H9 (cell line): ENCODE data around the gene TMBIM6. TPM values are rescaled to one million over a fixed set of nuclear protein-coding genes. Genes with fewer than 3 reads are reported as not detected.

Experiments
- DNase-seq: peaks from one replicate; pipeline ENCODE4 v3.0.0-alpha.2; 2017
- H2AFZ ChIP-seq: one replicate; pipeline ENCODE4 v1.6.1; 2013; ENCODE audit warnings: mild to moderate bottlenecking, low read length, control low read depth, moderate library complexity
- H2AK5ac ChIP-seq: 2 replicates; pipeline ENCODE4 v1.6.1; 2013; ENCODE audit warnings: low read length, control low read depth, mixed read lengths; ENCODE audit not compliant: insufficient read length
- H2BK120ac ChIP-seq: one replicate; pipeline ENCODE4 v1.6.1; 2013; ENCODE audit warnings: low read depth, mild to moderate bottlenecking, low read length, control low read depth, inconsistent platforms; ENCODE audit not compliant: poor library complexity, severe bottlenecking
- H2BK12ac ChIP-seq: 2 replicates; pipeline ENCODE4 v1.6.1; 2013; ENCODE audit warnings: low read length, control low read depth, mixed read lengths, low read depth; ENCODE audit not compliant: insufficient read length
- H2BK15ac ChIP-seq: 2 replicates; pipeline ENCODE4 v1.6.1; 2013; ENCODE audit warnings: low read depth, low read length, control low read depth
- H2BK20ac ChIP-seq: one replicate; pipeline ENCODE4 v1.6.1; 2013; ENCODE audit warnings: low read depth, mild to moderate bottlenecking, low read length, control low read depth, inconsistent platforms; ENCODE audit not compliant: poor library complexity, severe bottlenecking
- H2BK5ac ChIP-seq: 2 replicates; pipeline ENCODE4 v1.6.1; 2013; ENCODE audit warnings: low read length, control low read depth, mixed read lengths; ENCODE audit not compliant: insufficient read length
- H3K14ac ChIP-seq: 2 replicates; pipeline ENCODE4 v1.6.1; 2013; ENCODE audit warnings: low read length, control low read depth; ENCODE audit not compliant: insufficient read depth
- H3K18ac ChIP-seq: 2 replicates; pipeline ENCODE4 v1.6.1; 2013; ENCODE audit warnings: low read depth, mild to moderate bottlenecking, mixed read lengths, low read length, control low read depth; ENCODE audit not compliant: insufficient read length
- H3K23ac ChIP-seq: 2 replicates; pipeline ENCODE4 v1.6.1; 2013; ENCODE audit warnings: low read length, control low read depth, mixed read lengths, low read depth; ENCODE audit not compliant: insufficient read length
- H3K23me2 ChIP-seq: 2 replicates; pipeline ENCODE4 v1.6.1; 2013; ENCODE audit warnings: low read depth, mild to moderate bottlenecking, mixed read lengths, low read length, control low read depth; ENCODE audit not compliant: insufficient read length, poor library complexity, severe bottlenecking
- H3K27ac ChIP-seq: 2 replicates; pipeline ENCODE4 v1.5.1; 2013; ENCODE audit warnings: low read length, control low read depth, mixed read lengths, low read depth; ENCODE audit not compliant: insufficient read length
- H3K27me3 ChIP-seq: 2 replicates; pipeline ENCODE4 v1.6.1; 2013; ENCODE audit warnings: low read length, control low read depth, inconsistent platforms; ENCODE audit not compliant: insufficient read depth
- H3K4ac ChIP-seq: 2 replicates; pipeline ENCODE4 v1.6.1; 2013; ENCODE audit warnings: low read depth, mild to moderate bottlenecking, control low read depth, inconsistent platforms, low read length, moderate library complexity
- H3K4me1 ChIP-seq: 2 replicates; pipeline ENCODE4 v1.6.1; 2013; ENCODE audit warnings: low read length, control low read depth, inconsistent platforms; ENCODE audit not compliant: insufficient read depth
- H3K4me2 ChIP-seq: 2 replicates; pipeline ENCODE4 v1.6.1; 2013; ENCODE audit warnings: low read length, control low read depth, mixed read lengths; ENCODE audit not compliant: insufficient read length, insufficient read depth
- H3K56ac ChIP-seq: 2 replicates; pipeline ENCODE4 v1.6.1; 2013; ENCODE audit warnings: low read depth, mild to moderate bottlenecking, mixed read lengths, low read length, control low read depth; ENCODE audit not compliant: insufficient read length
- H3K79me1 ChIP-seq: 2 replicates; pipeline ENCODE4 v1.6.1; 2013; ENCODE audit warnings: low read depth, mild to moderate bottlenecking, moderate library complexity, low read length, control low read depth, inconsistent platforms; ENCODE audit not compliant: insufficient read depth, poor library complexity, severe bottlenecking
- H3K79me2 ChIP-seq: 2 replicates; pipeline ENCODE4 v1.6.1; 2013; ENCODE audit warnings: low read length, control low read depth, inconsistent platforms; ENCODE audit not compliant: insufficient read depth
- H3K9ac ChIP-seq: 2 replicates; pipeline ENCODE4 v1.6.1; 2013; ENCODE audit warnings: low read length, control low read depth, mixed read lengths; ENCODE audit not compliant: insufficient read length; ENCODE audit errors: extremely low read depth
- H3K9me3 ChIP-seq: one replicate; pipeline ENCODE4 v1.6.1; 2013; ENCODE audit warnings: low read depth, low read length, inconsistent platforms; ENCODE audit not compliant: control insufficient read depth
- H3T11ph ChIP-seq: one replicate; pipeline ENCODE4 v1.6.1; 2013; ENCODE audit warnings: mild to moderate bottlenecking, low read length, control low read depth, inconsistent platforms
- H4K20me1 ChIP-seq: one replicate; pipeline ENCODE4 v1.6.1; 2013; ENCODE audit not compliant: control insufficient read depth, insufficient read length, insufficient read depth
- H4K5ac ChIP-seq: 2 replicates; pipeline ENCODE4 v1.6.1; 2013; ENCODE audit warnings: low read depth, mild to moderate bottlenecking, mixed read lengths, low read length, control low read depth; ENCODE audit not compliant: insufficient read length
- H4K8ac ChIP-seq: replicated peaks from 2 replicates; pipeline ENCODE4 v1.6.1; 2013; ENCODE audit warnings: low read length, control low read depth, mixed read lengths, low read depth; ENCODE audit not compliant: insufficient read length
- H4K91ac ChIP-seq: 2 replicates; pipeline ENCODE4 v1.6.1; 2013; ENCODE audit warnings: low read depth, mild to moderate bottlenecking, moderate library complexity, mixed read lengths, low read length, control low read depth; ENCODE audit not compliant: insufficient read length
- H3K27ac Mint-ChIP-seq, 3 experiments: 2 replicates in 2 of 3; 3 replicates in 1 of 3; pipeline ENCODE4 v1.8.0; 2020 to 2021; ENCODE audit warnings: mixed read lengths in 3 of 3, mild to moderate bottlenecking in 1 of 3, moderate library complexity in 1 of 3
- H3K27me3 Mint-ChIP-seq: 2 replicates; pipeline ENCODE4 v1.8.0; 2021; ENCODE audit warnings: low read depth, mild to moderate bottlenecking, moderate library complexity, mixed read lengths
- H3K36me3 Mint-ChIP-seq, 3 experiments: 2 replicates in 2 of 3; 3 replicates in 1 of 3; pipeline ENCODE4 v1.8.0; 2020 to 2021; ENCODE audit warnings: low read depth in 3 of 3, mixed read lengths in 3 of 3; ENCODE audit not compliant: insufficient read depth in 1 of 3
- H3K4me1 Mint-ChIP-seq, 2 experiments: 2 replicates each; pipeline ENCODE4 v1.8.0; 2020; ENCODE audit warnings: mixed read lengths in 2 of 2
- H3K4me3 Mint-ChIP-seq, 2 experiments: 2 replicates in 1 of 2; 3 replicates in 1 of 2; pipeline ENCODE4 v1.8.0; 2020 to 2021; ENCODE audit warnings: mild to moderate bottlenecking in 2 of 2, mixed read lengths in 2 of 2, moderate library complexity in 1 of 2
- H3K9me3 Mint-ChIP-seq, 2 experiments: 2 replicates in 1 of 2; 3 replicates in 1 of 2; pipeline ENCODE4 v1.8.0; 2020; ENCODE audit warnings: mild to moderate bottlenecking in 2 of 2, mixed read lengths in 2 of 2, moderate library complexity in 1 of 2
- CTCF ChIP-seq: fragments of 200-600 bp; sonication (generic); conservative IDR thresholded peaks from 3 replicates; pipeline ENCODE4 v1.8.0; 2021; ENCODE audit warnings: antibody characterized with exemption, mild to moderate bottlenecking
- WGBS: extraction: QIAGEN DNeasy Blood & Tissue Kit; methylation state at CpG from one replicate; pipeline ENCODE4 v1.1.7; 2013; ENCODE audit warnings: missing lambda C conversion rate, low lambda C conversion rate, mixed read lengths; ENCODE audit not compliant: insufficient read length; ENCODE audit errors: extremely low coverage; 5-methylcytosine and 5-hydroxymethylcytosine counted together
- total RNA-seq: library from RNA; stranded (reverse); gene quantifications from 2 replicates; pipeline ENCODE4 v1.2.1, GENCODE V29; 2021

The TMBIM6 gene
- total RNA-seq, 1 experiment from 2014 or later = 362 TPM

- Histone ChIP-seq H3K27ac (no peak overlapping the region), H4K5ac (no peak overlapping the region), H3K4ac (no peak overlapping the region), H3K9me3 (no peaks in the 10 kb centered on the region), H3K79me1 (no peaks in the 10 kb centered on the region), H2BK15ac (no peak overlapping the region), H2BK20ac (no peak overlapping the region), H3T11ph (no peak overlapping the region), H3K4me1 (no peaks in the 10 kb centered on the region), H4K91ac (no peak overlapping the region), H2BK12ac (no peak overlapping the region), H3K9ac (no peak overlapping the region), H2BK5ac (no peak overlapping the region), H3K14ac (no peak overlapping the region), H3K4me2 (no peak overlapping the region), H3K18ac (no peak overlapping the region), H2BK120ac (no peak overlapping the region), H3K56ac (no peak overlapping the region), H4K20me1 (no peaks in the 10 kb centered on the region), H3K27me3 (peaks cover 3% of the 10 kb centered on the region; the same call in 1 of the 2 replicates), H4K8ac (no peak overlapping the region), H2AK5ac (no peak overlapping the region), H2AFZ (no peak overlapping the region), H3K23me2 (no peaks in the 10 kb centered on the region), H3K23ac (no peak overlapping the region), H3K79me2 (no peaks in the 10 kb centered on the region)
- no peak for TF ChIP-seq CTCF
- no peak overlapping the region for H3K27ac Mint-ChIP-seq
- 0 out of 4 replicates have a peak, but pooled peaks cover 0 to under 1% of the 10 kb centered on the region in 2 experiments for H3K4me1 Mint-ChIP-seq
- peaks cover 32% of the 10 kb centered on the region for H3K27me3 Mint-ChIP-seq
- H3K36me3 Mint-ChIP-seq = peaks cover 0 to 5% (median 5%) of the 10 kb centered on the region in 3 experiments; a peak in 5 of 7 replicates
- WGBS = no CpG with 5 or more reads among the region's 4 CpGs
- DNase-seq = no peak
- H3K9me3 Mint-ChIP-seq = peaks cover 5 to 6% of the 10 kb centered on the region in 2 experiments
- H3K4me3 Mint-ChIP-seq = no peak overlapping the region
Measured at GRCh38 chr12:49784756-49785409, 43.5 kb downstream of the TMBIM6 start.
